HG03354 (cell line): ENCODE measurements around the gene GFRA4.
"Not testable (repeated sequence)": the region's sequence is repeated elsewhere in the genome, so short reads cannot be mapped to it uniquely, and the experiment has no call there.

Source experiments
- ATAC-seq: cut with Tn5 transposase; IDR thresholded peaks from one replicate; pipeline ENCODE4 v1.9.1; 2021; ENCODE audit warnings: mild to moderate bottlenecking; ENCODE audit not compliant: unreplicated experiment, poor library complexity, severe bottlenecking

GFRA4 gene

DNA sequence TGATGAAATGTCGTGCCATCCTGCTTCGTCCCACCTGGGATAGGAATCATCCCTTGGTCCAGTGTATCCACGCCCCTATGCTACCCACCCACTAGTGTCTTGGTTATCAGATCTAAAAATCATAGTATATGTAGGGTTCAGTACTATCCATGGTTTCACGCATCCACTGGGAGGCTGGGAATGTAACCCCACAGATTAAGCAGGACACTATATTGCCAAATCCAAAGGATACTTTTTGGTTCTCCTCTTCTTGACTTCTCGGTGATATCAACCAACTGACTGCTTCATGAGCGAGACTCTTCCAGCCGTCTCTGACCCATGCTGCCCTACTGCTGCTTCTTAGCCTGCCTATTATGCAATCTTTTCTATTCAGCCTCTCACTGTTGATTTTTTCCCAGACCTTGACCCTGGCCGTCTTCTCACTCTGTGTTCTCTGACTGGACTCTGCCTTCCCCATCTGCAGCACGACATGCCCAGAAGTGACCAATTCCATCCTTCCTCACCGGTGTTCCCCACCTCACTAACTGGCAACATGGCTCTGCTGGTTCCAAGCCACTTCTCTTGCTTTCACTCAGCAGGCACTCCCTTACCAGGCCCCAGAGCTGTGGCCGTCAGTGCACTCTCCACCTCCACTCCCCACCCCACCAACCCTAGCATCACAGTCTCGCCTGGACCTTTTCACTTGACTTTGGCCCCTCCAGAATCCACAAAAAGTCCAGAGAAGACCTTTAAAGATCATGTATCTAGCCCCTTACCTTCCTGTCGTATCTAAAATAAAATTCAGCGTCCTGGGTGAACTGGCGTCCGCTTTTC, 34.5 kb downstream of the GFRA4 start:
- no peak for ATAC-seq

DNA sequence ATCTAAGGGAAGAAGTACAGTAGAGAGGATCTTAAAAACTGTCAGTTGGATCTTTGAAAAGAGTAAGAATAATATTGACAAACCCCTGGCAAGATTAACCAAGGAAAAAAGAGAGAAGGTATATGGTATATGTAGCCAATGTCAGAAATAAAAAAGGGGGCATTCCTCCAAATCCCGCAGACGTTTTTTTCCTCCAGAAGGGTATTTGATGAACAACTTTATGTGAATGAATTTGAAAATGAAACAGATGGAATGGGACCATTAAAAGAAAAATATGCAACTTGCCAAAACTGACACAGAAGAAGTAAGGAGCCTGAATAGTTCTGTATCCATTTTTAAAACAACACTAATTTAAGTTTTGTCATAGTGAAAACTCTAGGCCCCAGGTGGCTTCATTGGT, 35.7 kb downstream of the GFRA4 start:
- no peak for ATAC-seq

- ATAC-seq = no peak
These were observed 40.8 kb downstream of the GFRA4 start for GRCh38 chr20:3622406-3622805.

DNA sequence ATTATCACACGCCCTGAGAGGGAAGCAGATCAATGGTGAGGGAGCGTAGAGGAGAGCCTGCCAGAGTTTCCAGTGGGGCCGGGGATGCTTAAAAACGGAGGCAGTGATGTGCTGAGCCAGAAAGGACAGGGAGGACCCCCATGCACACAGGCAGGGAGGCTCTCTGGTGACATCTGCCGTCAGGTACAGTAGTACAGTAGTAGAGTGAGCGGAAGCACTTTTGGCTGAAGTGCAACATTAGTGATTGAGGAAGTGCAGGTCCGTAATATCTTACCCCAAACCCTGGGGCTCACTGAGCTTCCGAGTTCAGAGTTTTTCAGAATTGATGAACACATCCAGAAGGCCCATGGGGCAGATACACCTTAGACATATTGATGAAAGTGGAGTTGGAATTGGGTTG, 42.1 kb downstream of the GFRA4 start:
- ATAC-seq = no peak

- ATAC-seq = no peak
These were observed 46.9 kb downstream of the GFRA4 start for GRCh38 chr20:3616250-3616649.

- not testable (repeated sequence) for ATAC-seq
These were observed 47.9 kb downstream of the GFRA4 start for GRCh38 chr20:3615171-3615840.

GRCh38 chr20:3614466-3614865, 48.7 kb downstream of the GFRA4 start:
- no peak for ATAC-seq

DNA sequence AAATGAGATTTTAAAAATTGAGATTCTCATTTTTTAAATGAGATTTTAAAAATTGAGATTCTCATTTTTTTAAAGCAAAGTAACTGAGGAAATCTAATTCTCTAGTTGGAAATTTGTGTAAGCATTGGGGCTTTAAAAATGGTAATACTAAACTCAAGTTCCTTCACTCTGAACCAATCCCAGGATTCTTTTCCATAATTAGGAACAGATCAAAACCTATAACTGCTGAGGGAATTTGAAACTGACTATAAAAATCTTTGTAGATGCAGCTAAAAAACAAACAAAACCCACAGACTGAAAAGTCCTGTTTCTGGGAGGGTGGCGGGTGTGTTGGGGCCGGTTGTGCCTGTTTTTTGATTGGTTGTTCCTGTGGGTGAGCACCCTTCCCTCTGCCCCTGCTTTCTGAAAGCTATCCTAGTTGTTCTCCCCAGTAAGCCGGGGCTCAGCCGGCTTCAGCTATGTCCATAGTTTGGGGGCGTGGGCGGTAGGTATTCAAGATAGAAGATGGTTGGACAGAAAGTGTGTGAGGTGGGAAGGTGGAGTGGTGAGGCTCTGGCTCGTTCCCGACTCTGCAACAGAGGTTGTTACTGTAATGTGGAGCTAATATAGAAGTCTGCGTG, 49.3 kb downstream of the GFRA4 start:
- ATAC-seq = no peak

DNA sequence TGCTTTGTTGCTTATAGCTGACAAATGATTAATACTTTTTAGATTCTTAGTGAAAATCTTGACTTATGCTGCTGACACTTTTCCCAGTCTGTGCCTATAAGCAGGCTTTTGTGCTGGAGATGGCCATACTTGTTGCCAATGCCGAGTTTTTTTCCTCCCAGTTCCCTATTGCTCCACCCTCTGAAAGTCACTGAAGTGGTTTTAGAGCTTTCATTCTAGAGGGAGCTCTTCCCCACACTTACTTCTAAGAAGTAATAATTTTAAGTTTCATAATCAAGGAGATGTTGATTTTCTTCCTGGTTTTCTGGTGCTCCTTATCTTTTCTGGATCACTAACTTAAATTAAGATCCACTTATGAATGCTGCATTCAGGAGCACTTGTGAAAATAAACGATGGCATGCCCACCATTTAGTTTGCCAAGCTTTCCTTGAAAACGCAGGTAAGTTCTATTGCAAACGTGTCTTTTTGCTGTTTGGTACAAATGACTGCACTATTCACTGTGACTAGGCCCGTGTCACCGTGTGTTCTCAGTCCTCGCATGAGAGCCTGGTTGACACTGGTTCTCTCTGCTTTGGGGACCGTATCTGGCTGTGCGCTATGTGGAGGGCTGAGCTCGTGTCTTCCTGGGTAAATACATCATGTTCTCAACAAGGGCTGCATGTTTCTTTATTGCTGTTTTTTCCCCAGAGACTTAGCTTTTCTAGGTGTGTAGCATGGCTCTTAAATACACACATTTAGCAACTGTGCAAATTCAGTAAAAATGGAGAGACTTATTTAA, 50.2 kb downstream of the GFRA4 start:
- ATAC-seq = no peak

- no peak for ATAC-seq
These were observed 51.3 kb downstream of the GFRA4 start for GRCh38 chr20:3611901-3612300.
